ENCODE data around the gene SERGEF.
A peak's percentile ranks its signal among the peaks of the same experiment; 100 is the strongest.

Gene SERGEF

DNA sequence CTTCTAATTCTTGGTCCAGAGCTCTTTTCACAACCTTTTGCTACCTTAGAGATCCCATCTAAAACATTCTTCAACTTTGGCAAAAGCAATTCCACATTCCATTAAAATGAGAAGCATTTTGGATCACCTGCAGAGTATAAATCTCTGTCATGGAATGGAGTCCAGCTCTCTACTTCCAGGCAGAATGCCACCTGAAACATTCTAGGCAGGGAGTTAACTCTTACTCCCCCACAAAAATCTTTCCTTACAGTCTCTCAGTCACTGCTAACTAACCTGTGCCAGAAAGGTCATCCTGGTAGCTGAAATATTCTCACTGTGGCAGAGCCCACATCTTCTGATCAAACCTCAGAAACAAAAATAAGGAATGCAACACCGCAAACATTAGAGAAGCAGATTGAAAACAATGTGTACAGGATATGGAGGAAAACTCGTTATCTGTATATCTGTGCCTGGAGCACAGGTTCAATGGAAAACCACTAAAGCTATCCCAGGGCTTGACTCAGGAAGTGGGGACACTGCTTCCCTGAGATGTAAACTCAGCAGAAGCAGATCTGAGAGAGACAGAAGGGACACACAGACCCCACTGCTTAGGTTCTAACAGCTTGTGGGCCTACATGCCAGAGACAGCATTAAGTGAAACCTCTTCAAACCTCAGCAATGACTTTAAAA is 199.3 kb downstream of the SERGEF start:
- peak; percentile 42 for DNase-seq (ENCODE audit: low spot score)

DNA sequence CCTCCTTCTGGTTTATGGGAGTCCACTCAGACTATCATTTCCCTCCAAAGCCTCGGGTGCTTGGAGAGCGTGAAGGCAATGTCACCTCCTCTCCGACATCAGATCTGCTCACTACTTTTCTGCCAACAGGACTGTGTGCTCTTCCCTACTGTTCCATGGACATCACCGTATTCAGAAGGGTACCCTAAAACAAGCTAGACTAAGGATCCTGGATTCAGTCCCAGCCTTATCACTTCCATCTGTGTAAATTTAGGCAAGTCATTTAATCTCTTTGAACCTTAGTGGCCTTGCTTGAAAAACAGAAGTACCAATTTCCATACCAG is 200.0 kb downstream of the SERGEF start:
- DNase-seq (ENCODE audit: low spot score) = no peak

DNA sequence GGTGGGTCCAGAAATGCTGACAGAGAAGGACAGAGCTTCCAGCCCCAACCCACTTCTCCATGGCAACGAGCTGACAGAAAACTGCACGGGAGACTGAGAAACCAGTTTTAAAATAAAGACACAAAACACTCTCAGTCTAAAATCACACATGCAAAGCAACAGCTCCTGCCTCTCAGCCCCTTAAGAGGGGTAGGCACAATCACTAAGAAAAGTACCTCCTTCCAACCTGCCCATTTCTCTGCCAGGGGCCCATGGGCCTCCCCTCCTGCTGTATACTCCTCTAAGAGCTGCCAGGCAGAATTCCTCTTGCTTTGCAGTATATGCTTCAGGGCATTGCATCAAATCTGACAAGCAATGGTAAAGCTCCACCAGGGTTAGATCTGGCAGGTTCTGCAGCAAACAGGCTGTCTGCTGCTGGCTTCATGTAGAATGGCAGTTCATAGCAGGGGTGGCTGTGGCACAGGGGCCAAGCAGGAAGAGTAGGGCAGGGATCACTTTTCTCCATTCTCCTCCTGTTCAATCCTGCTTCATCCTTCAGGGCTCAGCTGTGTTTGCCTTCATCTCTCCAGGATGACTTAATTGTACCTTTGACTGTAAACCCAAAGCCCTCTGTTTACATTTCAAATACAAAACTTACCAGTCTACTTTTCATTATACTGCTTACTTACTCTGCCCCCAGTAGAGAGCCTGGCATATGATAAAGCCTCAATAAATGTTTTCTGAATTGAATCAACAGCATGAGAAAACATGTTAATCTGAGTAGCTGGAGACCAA is 200.6 kb downstream of the SERGEF start:
- no peak for DNase-seq (ENCODE audit: low spot score)

DNA sequence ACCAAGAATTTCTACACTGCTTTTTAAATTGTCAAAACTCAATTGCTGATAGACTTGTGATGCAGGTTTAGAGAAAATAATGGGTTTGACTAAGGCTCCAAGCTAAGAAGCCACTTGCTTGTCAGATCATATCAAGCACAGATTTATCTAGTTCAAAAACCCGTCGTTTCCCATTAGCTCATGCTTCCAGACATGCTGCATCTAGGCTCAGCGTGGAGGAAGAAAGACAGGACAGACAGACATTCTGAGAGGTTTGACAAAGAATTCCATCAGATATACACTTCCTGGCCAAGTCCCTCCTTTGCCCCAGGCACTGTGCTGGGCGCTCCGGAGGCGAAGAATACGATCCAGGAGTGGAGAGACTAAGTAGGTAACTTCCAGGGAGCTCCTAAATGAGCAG is 201.5 kb downstream of the SERGEF start:
- no peak for DNase-seq (ENCODE audit: low spot score)

DNA sequence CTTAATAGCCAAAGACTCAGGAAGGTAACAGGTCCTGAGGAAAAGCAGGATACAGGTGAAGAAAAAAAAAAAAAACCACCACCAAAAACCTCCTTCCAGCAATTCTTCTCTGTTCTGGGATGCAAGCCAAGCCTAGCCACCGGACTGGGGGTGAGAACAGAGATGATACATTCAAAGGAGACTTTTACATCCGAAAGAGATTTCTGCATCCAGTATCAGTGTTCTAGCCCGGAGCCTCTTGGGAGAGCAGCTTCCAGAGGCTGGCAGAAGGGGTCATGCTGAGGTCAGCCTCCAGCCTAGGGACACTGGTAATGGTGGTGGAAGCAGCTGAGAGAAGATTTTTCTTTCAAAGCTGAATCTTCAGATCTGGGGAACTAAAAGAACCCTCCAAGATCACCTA is 202.1 kb downstream of the SERGEF start:
- no peak for DNase-seq (ENCODE audit: low spot score)

DNA sequence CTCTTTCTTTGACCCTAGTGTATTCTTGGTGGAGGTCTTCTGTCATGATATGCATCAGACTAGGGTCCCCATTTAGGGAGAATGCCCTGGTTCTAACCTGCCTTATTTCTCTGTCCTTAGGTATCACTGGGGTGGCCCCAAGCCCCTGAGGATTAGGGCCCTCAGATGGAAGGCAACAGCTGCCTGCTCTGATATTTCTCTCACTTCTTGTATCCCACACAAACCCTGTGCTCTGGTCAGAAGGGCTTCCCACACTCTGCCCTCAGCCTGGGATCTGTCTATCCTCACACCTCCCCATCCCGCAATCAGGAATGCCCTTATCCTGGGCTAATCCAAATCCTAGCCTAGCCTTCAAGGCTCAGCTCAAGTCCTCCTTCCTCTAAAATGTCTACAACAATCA is 202.8 kb downstream of the SERGEF start:
- DNase-seq (ENCODE audit: low spot score) = no peak

DNA sequence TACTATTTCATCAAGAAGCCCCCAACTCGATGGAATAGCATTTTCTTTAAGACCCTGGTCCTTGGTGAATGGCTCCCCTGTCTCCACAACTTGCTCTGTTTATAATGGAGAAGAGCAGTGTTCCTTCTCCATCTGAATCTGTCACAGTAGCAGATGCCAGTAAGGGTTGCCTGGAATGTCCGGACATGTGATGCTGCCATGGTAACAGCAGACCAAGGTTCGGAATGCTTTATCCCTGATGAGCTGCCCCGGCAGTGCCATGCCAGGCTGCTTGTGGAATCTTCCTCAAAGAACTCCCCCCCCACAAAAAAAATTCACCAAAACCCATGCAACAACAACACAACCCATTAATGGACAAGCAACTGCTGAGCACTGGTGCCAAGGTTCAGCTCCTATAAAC is 205.8 kb downstream of the SERGEF start:
- DNase-seq (ENCODE audit: low spot score) = no peak

DNA sequence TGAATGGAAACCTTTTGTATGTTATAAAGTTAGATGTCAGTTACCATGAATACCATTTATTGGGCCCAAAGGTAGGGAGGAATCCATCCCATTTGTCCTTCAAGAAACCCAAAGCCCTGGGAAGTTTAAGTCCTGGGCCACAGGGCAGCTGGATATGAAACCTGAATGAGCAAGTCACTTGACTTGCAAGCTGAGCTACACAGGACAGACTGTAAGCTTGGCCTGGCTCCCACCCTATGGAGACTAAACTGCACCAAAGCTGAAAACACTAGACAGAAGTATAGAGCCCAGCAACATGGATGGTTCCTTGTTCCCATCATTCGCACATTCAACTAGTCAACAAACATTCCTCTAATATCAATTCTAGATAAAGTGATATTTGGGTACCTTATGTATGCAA is 207.0 kb downstream of the SERGEF start:
- no peak for DNase-seq (ENCODE audit: low spot score)

DNA sequence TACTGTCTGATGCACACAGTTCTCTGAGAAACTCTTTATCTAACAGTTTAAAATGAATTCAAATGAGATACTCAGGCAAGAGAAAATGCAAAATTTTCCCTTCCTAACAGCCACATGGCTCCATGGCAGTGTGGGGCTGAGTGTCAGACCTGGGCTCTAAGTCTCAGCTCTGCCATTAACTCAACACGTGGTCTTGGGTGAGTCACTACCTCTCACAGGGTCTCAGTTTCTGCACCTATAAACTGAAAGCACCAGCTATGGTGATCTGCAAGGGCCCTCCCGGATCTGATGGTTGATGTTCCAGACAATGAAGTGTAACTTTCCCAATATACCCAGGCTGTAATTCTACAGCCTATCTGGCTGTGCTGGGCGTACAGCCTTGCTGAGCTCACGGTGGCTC is 207.8 kb downstream of the SERGEF start:
- DNase-seq (ENCODE audit: low spot score) = no peak

DNA sequence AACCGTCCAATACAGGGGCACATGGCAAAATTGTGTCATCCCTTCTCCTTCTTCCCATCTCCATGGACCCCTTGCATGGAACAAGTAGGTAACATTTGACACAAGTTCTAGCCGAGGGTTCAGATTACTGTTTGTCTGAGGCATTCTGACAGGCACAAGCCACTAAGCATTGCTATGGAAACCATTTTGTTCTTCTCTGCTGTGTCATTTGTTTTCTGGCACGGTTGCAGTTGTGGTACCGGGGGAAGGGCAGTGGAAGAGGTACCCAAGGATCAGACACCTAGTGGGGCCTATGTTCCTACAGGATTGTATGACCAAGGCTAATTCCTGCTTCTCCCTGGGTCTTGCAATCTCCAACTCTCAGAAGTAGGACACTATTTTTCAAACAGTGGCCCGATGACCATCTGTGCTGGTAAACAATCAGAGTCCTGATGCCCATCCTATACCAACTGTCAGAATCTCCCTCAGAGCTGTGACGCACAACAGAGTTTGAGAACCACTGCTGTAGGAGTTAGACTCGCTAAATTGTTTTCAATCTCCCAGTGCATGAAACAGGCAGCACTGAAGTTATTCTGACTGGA is 209.0 kb downstream of the SERGEF start:
- no peak for DNase-seq (ENCODE audit: low spot score)

DNA sequence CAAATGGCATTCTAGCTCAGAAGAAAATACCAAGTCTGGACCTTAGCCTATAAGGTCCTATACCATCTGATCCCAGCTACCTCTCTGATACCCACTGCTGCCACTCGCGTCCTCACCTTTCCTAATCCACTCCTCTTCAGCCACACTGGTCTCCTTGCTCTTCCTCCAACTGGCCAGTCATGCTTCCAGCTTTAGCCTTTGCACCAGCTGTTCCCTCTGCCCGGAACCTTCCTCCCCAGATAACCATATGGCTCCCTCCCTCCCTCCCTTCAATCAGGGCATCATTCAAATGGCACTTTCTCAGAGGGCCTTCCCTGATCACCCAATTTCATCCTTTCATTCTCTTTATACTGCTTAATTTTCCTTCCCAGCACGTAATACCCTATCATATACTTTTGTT is 210.4 kb downstream of the SERGEF start:
- no peak for DNase-seq (ENCODE audit: low spot score)

DNA sequence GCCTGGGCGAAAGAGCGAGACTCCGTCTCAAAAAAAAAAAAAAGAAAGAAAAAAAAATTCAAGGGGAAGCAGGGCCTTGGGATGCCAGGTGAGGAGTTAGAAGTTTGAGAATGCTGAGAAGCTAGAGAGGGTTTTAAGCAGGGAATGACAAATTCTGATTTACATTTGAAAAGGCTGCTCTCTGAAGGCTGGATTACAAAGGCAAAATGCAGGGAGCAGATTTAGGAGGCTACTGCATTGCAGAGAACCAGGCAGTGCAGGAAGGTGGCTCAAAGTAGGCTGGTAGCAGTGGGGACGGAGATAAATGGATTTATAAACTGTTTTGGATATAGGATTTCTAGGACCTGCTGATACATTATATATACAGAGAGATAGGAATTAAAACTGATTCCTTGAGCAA is 211.7 kb downstream of the SERGEF start:
- DNase-seq (ENCODE audit: low spot score) = no peak

DNA sequence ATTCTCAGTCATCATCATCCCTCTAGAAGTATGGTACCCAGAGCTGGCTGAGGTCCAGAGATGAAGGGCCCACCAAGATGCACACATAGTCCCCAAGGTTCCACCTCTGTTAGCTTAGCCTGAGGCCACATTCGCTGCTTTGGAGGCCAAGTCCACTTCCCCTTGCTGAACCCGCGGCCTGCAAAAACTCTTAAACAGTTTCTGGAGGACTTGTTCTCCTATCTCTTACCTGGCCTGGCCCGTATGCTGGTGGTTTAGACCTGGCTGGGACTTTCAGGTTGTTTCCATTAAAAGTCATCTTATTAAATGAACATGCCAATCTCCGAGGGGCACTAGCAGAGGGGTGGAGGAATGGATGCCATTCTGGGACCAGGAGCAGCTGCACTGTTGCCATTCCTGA is 213.7 kb downstream of the SERGEF start:
- no peak for DNase-seq (ENCODE audit: low spot score)

DNA sequence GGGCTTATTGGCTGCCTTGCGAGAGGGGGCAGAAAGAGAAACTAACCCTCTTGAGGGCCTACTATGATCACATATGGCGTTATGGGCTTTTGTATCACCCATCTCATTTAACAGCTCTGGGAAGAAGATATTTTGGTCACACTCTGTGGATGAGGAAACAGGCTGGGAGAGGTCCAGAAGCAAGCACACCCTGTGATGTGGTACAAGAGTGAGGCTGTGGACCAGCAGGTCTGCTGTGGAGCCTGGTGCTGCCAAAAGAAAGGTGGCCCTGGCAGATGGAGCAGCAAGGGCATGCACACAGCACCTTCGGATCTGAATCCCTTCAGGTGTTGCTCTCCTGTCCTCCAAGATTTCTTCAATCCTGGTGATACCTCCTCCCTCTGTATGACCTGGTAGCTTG is 214.1 kb downstream of the SERGEF start:
- no peak for DNase-seq (ENCODE audit: low spot score)

DNA sequence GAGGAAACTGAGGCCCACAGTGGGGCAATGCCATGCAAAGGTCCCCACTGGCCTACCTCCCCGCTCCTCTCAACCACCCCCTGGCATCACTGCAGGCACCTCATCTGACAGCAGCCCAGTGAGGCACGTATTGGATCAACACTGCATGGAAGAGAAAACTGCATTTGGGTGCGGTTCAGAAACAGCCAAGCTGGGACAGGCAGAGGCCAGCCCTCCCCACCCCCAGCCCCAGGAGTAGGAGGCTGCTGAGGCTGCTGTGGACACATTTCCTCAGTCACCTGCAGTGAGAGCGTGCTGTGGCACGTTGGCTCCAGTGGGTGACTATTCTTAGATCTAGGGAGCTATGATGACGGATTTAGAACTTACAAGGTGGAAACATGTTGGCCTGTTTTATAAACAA is 214.6 kb downstream of the SERGEF start:
- no peak for DNase-seq (ENCODE audit: low spot score)

DNA sequence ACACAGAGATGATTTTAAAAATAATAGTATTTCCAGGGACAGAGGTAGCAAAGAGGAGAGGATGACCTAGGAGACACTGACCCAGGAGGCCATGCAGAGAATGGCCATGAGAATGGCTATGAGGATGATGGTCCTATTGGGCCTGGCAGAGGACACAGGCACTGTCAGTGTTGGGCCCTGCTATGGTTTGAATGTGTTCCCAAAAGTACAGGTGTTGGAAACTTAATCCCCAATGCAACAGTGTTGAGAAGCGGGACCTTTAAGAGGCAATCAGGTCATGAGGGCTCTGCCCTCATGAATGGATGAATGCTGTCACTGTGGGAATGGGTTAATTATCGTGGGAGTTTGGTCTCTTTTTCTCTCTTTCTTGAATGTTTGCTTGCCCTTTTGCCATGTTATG is 216.7 kb downstream of the SERGEF start:
- no peak for DNase-seq (ENCODE audit: low spot score)

DNA sequence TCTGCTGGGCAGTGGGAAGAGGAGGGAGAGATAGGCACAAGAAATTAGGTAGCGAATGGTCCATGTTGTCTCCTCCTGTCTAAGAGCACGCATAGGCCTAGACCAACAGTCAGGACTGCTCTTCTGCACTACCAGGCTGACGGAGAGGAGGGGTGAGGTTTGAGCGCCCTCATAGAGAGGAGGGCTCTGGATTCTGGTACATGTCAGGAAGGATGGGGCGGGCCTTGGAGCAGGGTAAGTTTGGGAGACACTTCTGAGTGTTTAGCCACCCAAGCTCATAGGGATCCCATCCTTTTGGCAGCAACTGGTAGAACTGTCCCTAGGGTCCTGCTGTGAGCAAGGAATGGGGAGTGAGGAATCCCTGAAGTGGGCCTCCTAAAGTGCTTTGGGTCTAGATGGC is 217.9 kb downstream of the SERGEF start:
- no peak for DNase-seq (ENCODE audit: low spot score)

DNA sequence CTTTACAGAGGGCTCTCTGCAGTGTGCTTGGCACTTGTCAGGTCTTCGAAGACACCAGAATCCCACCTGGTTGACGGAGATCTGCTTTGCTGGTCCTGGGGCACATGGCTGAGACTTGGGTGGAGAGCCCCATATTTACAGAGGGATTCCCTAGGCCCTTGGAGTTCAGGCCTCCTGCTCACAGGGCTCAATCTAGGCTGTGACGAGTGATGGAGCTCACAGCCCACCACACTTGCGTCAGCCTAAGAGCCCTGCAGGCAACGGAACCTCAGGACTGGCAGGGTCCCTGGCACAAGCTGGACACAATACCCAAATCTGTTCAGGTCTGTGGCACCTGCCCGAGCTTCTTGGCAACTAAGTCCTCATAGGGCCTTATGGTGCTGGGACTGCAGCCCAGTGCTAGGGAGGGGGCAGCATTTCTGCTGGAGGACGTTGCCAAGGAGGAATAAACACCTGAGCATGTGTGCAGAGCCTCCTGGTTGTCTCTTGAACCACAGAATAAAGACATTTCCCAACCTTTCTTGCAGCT is 219.1 kb downstream of the SERGEF start:
- no peak for DNase-seq (ENCODE audit: low spot score)

DNA sequence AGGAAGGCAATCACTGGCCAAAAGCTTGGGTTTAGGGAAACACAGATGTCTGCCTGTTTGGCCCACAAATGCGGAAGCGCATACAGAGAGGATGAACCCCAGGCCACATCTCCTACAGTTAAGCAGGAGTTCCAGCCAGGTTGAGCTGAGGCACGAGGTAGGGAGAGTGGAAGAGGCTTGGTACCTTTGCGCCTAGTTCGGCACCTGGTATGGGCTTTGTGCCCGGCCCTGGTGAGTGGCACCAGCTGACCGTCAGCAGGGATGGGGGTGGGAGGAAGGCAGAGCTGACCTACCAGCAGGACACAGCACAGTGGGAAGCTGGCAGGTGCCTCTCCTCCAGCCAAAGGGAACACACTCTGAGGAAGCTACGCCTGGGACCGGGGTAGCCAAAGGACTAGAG is 220.7 kb downstream of the SERGEF start:
- no peak for DNase-seq (ENCODE audit: low spot score)

DNA sequence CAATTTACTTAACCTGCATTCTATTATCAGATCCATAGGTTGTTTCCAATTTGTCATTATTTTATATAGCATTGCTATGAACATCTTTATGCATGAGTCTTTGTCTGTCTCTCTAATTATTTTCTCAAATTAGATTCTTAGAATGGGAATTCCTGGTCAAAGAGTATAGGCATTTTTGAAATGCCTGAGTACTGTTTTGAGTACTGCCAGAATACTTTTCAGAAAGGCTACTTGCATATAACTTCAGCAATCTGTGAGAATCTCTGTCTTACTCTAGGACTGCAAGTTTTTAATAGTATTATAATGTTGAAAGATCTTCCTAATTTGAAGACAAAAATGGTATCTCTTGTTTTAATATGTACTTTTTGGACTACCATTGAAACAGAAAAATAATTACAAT is 221.7 kb downstream of the SERGEF start:
- no peak for DNase-seq (ENCODE audit: low spot score)

DNA sequence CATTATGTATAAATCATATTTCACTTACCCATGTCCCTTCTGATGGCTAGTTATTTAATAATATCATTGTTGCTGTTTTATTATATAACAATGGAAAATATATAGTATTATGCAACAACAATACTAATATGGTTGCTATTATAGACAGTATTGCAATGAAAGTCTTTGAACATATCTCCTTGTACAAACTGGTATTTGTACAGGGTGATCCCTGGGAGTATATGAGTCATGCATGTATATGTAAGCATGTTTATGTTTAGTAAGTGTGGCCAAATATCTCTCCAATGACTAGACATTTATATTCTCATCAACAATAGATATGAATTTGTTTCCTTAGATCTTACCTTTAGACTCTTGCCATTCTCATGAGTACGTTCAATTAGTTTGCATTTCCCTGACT is 222.4 kb downstream of the SERGEF start:
- peak; percentile 54 for DNase-seq (ENCODE audit: low spot score)

DNA sequence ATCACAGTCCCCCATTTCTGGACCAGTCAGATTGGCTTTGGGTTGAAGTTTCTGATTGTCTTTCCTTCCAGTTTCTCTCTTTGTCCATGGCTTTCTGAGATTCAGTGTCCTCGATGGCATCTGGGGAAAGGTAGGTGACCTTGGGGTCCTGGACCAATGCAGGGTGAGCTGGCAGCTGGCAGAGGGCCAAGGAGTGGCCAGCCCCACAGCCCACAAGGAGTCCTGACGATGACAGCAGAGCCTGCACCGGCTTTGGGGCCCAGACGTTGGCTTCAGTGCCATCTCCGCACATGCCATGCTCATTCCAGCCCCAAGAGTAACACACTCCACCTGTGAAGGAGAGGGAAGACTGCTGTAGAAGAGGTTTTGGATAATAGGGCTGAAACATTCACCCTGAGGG is 224.8 kb downstream of the SERGEF start:
- DNase-seq (ENCODE audit: low spot score) = no peak

DNA sequence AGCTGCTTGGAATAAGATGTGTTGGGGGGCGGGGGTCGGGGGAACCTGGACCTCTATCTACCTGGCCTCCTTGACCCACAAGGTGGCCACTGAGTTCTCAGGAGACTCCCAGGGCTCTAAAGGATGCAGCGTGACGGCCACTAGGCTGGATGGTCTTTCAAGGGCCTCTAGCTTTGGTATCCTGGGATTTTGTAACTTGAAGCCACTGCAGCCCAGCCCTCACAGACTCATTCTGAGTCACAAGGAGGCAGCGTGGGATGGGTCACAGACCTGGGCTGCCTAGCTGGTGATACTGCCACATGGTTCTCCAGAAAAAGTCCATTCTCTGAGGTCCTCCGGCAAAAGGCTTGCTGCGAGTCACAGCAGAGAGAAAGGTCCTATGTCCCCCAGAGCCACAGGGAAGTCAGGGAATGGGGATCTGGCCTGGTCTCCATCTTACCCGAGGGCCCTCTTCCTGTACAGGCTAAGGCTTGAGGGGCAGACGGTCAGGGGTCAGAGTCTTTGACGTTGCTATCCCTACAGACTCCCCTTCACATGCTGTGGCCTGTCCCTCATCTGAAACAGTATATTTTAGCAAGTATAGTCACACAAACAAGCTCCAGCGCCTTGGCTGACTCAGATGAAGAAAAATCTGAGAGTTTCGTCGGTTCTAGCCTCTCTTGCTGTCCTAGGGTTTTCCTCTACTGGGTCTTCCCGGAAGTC is 225.9 kb downstream of the SERGEF start:
- DNase-seq (ENCODE audit: low spot score) = peak; percentile 18
